GM20431 (cell line): ENCODE results near the gene PRKAB2.
"Not testable (repeated sequence)": the region's sequence is repeated elsewhere in the genome, so short reads cannot be mapped to it uniquely, and the experiment has no call there.

Source experiments
- in situ Hi-C: fragments of 300-500 bp; cut with MseI, MboI; formaldehyde crosslinking; loops from one replicate; pipeline ENCODE4 v1.15.0; 2020; ENCODE audit warnings: low sequenced_read_pairs; ENCODE audit not compliant: unreplicated experiment

PRKAB2 gene

GRCh38 chr1:147177611-147178380 is 5.5 kb upstream of the PRKAB2 start:
- in situ Hi-C loops, result no loop called here

- in situ Hi-C loops, result no loop called here
Observed at GRCh38 chr1:147171399-147172167, 687 bp downstream of the PRKAB2 start.

GRCh38 chr1:147169840-147170674 is 2.2 kb downstream of the PRKAB2 start:
- in situ Hi-C loops, result no loop called here

GRCh38 chr1:147169171-147169570 is 3.1 kb downstream of the PRKAB2 start:
- in situ Hi-C loops, result no loop called here

- in situ Hi-C loops, result no loop called here
Observed at GRCh38 chr1:147168626-147169058, 3.6 kb downstream of the PRKAB2 start.

- in situ Hi-C loops, result no loop called here
Observed at GRCh38 chr1:147167365-147167764, 4.9 kb downstream of the PRKAB2 start.

- in situ Hi-C loops, result no loop called here
Observed at GRCh38 chr1:147163019-147163418, 9.3 kb downstream of the PRKAB2 start.

- in situ Hi-C loops, result no loop called here
Observed at GRCh38 chr1:147162093-147162492, 10.2 kb downstream of the PRKAB2 start.

GRCh38 chr1:147157116-147157515 is 15.2 kb downstream of the PRKAB2 start:
- in situ Hi-C loops, result not testable (repeated sequence)

- in situ Hi-C loops, result no loop called here
Observed at GRCh38 chr1:147156642-147157041, 15.6 kb downstream of the PRKAB2 start.

- in situ Hi-C loops, result no loop called here
Observed at GRCh38 chr1:147152772-147153171, 19.5 kb downstream of the PRKAB2 start.

GRCh38 chr1:147151244-147151643 is 21.0 kb downstream of the PRKAB2 start:
- in situ Hi-C loops, result no loop called here

GRCh38 chr1:147142886-147143285 is 29.4 kb downstream of the PRKAB2 start:
- in situ Hi-C loops, result no loop called here

GRCh38 chr1:147130721-147131120 is 41.5 kb downstream of the PRKAB2 start:
- in situ Hi-C loops, result not testable (repeated sequence)

- in situ Hi-C loops, result no loop called here
Observed at GRCh38 chr1:147129116-147129873, 43.0 kb downstream of the PRKAB2 start.

- in situ Hi-C loops, result no loop called here
Observed at GRCh38 chr1:147124266-147124665, 48.0 kb downstream of the PRKAB2 start.

- in situ Hi-C loops, result no loop called here
Observed at GRCh38 chr1:147117109-147117508, 55.2 kb downstream of the PRKAB2 start.

GRCh38 chr1:147115496-147115895 is 56.8 kb downstream of the PRKAB2 start:
- in situ Hi-C loops, result no loop called here

- in situ Hi-C loops, result not testable (repeated sequence)
Observed at GRCh38 chr1:147115079-147115478, 57.2 kb downstream of the PRKAB2 start.

GRCh38 chr1:147114353-147114752 is 57.9 kb downstream of the PRKAB2 start:
- in situ Hi-C loops, result not testable (repeated sequence)
